Fibroblast of skin of abdomen (primary cell): ENCODE measurements around the gene POU2F3.

Source experiments
- DNase-seq: peaks from one replicate; pipeline ENCODE4 v3.0.0-alpha.2; 2013

The POU2F3 gene

DNA sequence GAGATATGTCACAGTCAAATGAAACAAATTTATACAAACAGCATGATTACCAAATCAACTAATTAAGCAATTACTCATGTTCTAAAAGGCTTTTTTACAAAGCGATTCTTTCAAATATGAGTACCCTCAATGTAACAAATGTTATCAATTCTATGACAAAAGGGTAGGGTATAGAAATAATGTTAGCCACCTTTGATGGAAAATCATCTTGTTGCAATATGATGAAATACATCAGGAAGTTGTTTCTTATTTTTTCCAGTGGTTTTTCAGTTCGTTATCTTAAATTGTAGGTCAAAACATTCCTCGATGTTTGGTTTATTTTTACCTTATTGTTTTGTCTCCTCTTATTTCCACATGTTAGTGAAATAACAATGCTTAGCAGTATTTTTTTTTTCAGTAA lies 102.7 kb downstream of the POU2F3 start:
- no peak for DNase-seq

DNA sequence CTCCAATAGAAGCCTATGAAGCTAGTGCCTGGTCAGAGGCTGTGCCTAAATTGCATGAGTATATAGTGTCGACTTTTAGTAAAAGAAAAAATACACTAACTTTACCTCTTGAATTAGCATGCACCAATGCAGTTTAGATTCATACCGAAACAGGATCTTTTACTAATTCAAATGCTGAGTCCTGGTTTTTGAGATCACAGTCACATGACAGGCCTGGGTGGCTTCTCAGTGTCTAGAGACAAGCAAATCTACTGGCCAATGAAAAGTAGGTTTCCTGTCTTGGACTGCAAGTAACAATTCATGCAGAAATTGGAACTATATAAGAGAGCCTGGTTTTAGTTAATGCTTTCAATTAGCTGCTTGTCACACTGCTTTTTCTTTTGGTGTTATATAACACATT lies 103.5 kb downstream of the POU2F3 start:
- DNase-seq: no peak

DNA sequence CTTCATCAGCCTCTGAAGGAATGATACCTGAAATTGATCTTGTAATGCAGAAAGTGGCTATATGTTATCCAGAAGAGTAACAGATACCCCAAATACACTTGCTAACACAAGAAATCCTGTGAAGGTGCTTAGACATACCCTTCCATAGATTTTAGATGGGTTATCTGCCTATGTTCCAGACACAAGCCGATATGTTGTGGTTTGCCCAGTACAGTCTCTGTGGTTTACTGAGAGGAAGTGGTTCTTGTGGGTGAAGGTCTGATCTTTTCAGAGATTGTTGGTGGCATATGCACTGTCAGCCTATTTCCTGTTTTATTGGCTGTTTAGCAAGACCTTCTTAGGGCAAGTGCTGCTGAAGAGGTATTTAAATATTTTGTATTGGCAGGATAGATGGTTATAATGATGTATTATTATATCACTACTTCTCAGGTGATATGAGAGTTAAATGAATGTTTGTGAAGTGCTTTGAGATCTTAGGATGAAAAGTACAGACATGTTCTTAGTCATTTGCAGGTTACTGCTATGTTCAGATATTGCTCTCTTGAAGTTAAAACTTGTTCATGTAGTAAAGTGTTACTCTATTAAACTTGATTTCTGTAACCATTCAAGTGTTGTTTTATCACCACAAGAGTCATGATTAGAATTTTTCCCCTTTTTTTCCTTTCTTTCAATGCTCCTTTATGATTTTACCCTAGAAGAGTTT lies 104.5 kb downstream of the POU2F3 start:
- DNase-seq: peak; percentile 58

DNA sequence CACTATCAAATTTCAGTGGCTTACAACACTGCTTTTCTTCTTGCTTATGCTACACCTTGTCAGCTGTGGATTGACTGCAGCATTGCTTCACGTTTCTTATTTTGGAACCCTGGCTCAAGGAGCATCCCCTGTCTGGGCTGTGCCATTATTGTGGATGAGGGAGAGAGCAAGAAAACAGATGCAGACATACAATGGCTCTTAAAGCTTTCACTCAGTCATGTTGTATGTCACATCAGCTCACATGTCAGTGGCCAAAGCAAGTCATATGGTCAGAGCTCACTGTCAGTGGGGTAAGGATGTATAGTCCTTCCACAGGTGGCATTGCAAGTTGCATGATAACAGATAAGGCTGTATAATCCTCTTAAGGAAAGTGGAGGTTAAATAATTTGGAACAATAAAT lies 106.3 kb downstream of the POU2F3 start:
- DNase-seq: no peak

DNA sequence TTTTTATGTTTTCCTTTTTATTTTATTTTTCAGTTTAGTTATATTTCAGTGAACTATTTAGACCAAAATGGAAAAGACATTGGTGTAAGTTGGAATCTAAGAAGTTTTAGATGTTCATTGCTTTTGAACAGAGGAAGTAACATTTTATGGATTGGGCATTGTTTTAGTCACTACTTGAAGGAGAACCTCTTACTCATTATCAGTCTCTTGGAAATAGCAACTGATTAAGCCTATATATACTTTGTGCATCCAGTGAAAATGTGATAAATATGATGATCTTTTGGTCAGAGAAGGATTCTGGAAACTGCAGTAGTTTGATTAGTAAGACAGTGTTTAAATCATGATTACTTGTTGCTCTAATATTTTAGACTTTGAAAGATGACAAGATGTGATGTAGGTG lies 110.7 kb downstream of the POU2F3 start:
- DNase-seq: no peak

DNA sequence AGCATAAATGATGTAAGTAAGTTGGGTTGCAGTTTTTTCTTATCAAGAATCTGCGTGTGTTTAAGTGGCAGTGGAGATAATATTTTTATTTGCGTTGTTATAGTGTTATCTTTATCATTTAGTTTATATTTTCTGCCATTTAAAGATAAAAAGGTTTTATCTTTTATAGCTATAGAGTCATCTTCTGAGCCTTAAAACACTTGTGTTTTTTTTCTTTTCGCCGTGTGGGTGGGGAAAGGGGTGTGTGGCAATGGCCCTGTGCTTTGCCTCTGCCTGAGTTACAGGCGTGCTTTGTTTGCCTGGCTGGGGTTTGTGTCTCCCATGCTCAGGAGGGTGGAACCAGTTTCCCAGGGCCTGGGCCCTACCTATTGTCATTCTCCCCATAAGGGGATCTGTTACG lies 112.5 kb downstream of the POU2F3 start:
- no peak for DNase-seq

DNA sequence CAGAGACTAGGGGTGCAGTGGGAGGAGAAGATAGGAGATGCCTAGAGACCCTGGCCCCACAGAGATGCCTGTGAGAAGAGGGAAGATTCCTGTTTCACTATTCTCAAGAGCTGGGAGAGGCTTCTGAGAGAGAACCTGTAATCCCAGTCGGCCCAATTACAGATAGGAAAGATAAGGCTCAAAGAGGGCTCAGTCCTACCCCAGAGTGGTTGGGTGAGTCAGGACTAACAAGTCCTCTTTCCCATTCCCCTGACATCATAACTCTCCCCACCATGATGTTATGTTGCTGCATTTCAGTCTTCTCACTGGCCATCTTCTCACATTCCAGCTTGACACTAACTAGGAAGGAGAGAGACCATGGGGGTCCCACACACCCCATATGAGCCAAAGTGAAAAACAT lies 114.1 kb downstream of the POU2F3 start:
- DNase-seq: no peak

DNA sequence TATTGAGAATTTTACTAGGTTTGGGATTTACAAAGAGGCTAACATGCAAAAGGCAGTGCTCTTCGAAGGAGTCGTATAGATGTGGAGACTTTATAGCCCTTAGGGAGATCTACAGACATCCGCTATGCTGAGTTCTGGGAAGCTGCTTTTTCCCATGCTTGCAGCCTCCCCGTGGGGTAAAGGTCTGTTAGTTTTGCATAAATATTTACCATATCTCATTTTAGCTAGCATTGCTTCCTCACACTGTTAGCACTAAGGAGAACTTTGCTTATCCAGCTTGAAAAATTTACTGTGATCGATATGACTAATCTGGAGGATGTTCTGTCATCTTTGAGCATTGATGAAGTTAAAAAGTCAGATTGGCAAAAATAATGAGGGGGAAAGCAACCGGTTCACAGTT lies 114.8 kb downstream of the POU2F3 start:
- DNase-seq: no peak

DNA sequence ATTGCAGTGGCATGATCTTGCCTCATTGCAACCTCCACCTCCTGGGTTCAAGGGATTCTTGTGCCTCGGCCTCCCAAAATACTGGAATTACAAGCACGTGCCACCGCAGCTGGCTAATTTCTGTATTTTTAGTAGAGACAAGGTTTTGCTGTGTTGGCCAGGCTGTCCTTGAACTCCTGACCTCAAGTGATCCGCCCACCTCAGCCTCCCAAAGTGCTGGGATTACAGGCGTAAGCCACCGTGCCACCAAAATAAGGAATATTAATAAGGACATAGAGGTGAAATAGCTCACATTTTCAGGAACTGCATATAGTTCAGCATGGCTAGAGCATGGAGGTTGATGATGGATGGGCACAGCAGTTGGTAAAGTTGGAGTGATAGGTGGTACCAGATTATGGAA lies 117.7 kb downstream of the POU2F3 start:
- DNase-seq: no peak

DNA sequence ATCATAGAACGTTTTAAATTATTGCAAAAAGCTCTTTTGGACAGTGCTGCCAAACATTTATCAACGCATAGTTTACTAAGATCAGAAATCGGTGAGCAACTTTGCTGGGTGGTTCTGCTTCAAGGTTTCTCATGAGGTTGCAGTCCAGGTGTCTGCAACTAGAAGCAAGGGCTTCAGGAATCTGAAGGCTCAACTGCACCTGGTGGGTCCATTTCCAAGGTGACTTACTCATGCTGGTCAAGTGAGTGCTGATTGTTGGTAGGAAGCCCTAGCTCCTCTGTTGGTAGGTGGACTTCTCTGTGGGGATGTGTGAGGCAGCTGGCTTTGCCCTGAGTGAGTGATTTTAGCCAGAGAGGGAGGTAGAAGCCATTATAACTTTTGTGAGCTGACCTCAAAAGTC lies 118.8 kb downstream of the POU2F3 start:
- no peak for DNase-seq

DNA sequence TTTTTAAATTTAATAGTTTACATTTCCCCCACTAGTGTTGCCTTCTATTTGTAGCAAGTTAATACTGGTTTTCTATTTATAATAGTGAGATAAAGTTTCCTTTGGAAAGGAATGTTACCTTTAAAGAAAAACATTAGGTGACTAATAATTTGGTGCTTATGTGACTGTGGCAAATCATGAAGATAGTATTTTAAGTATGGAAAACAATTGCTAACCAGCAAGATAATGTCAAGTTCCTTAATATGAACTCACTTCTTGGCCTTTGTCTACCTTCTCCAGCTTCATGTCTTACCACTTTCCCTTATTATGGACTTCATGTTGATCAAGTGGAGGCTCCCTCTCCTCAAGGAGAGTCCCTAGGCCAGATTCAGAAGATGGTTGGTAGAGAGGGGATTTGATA lies 123.5 kb downstream of the POU2F3 start:
- DNase-seq: no peak

DNA sequence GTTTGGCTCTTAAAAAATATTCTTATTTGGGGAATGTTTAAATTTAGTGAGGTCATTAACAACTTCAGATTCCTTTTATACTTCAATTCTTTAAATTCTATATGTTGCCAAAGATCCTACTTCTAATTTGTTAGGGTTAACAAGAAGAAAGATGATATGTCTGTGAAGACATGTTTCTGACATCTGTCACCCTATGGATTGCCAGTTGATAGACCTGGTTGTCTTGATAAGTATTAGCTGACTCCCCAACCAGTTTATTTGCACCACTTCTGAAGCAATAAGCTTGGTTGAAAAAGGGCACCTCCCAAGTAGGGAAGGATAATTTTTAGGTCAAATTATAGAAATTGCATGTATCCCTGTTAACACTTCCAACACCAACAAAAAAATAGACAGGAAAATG lies 125.6 kb downstream of the POU2F3 start:
- no peak for DNase-seq
